Measurements from ENCODE around the gene SIN3B. TPM values are rescaled to one million over a fixed set of nuclear protein-coding genes. Genes with fewer than 3 reads are reported as not detected.

The SIN3B gene
- polyA plus RNA-seq, 1 of the 3 experiments (the other 2 are of a cell fraction): 29.7 TPM

GRCh38 chr19:16841391-16841926 lies 12.3 kb downstream of the SIN3B start:
- ChIA-PET POLR2A (no interaction called here), CTCF (interaction anchor here (1.0 to 1.2 kb wide), 2 partner anchors 48 to 158 kb away, joined by 3 read pairs; no protein-coding TSS in a partner anchor)
- Histone ChIP-seq H3K4me1 (ENCODE audit: control insufficient read depth in 1 of 2, insufficient read depth in 2 of 2, low read depth in 1 of 2, low read length in 1 of 2) (no peaks in the 10 kb centered on the region), H4K20me1 (ENCODE audit: insufficient read depth) (peaks cover 13% of the 10 kb centered on the region), H3K4me3 (ENCODE audit: low read depth in 2 of 2, low read length in 1 of 2) (no peak overlapping the region), H3K27ac (ENCODE audit: low read depth in 2 of 2, low read length in 1 of 2) (no peak overlapping the region), H3K9me2 (no peaks in the 10 kb centered on the region), H3K79me2 (ENCODE audit: insufficient read depth) (peaks cover 9% of the 10 kb centered on the region; the same call in 1 of the 2 replicates), H3K4me2 (no peak overlapping the region), H3K9ac (no peak overlapping the region), H3K27me3 (ENCODE audit: insufficient read depth) (no peaks in the 10 kb centered on the region), H3K9me3 (no peaks in the 10 kb centered on the region), H2AFZ (ENCODE audit: low read depth) (no peak overlapping the region), H3F3A (replicated peaks; ENCODE audit: insufficient read depth) (no peaks in the 10 kb centered on the region), H3K36me3 (replicated peaks in 1 of 2; ENCODE audit: control insufficient read depth in 1 of 2, insufficient read depth in 2 of 2, low read length in 1 of 2) (peaks cover 17 to 32% of the 10 kb centered on the region in 2 experiments)
- no peak for TF ChIP-seq RFX5 (IDR thresholded peaks at IDR 0.05; ENCODE audit: low read length)
- TF ChIP-seq ZBTB33 (IDR thresholded peaks at IDR 0.05; ENCODE audit: borderline replicate concordance, low read depth): no peak
- no peak for TF ChIP-seq SMC3 (IDR thresholded peaks at IDR 0.05; ENCODE audit: low read depth, low read length)
- no peak for TF ChIP-seq TEAD4 (IDR thresholded peaks at IDR 0.05; ENCODE audit: borderline replicate concordance, insufficient read depth)
- TF ChIP-seq EP300 (IDR thresholded peaks at IDR 0.05; ENCODE audit: borderline replicate concordance in 1 of 2, low read depth in 1 of 2, low read length in 1 of 2): no peak
- no peak for TF ChIP-seq RAD21 (IDR thresholded peaks at IDR 0.05; ENCODE audit: low read length)
- TF ChIP-seq GATA2 (CRISPR knock-in tag; IDR thresholded peaks at IDR 0.05): no peak
- no peak for TF ChIP-seq FOSL2 (IDR thresholded peaks at IDR 0.05; ENCODE audit: borderline replicate concordance, low read depth)
- TF ChIP-seq NRF1 (IDR thresholded peaks at IDR 0.05; ENCODE audit: low read depth, low read length): no peak
- no peak for TF ChIP-seq MAX (IDR thresholded peaks at IDR 0.05; ENCODE audit: low read depth)
- TF ChIP-seq PBX3 (IDR thresholded peaks at IDR 0.05): no peak
- no peak for TF ChIP-seq YY1 (IDR thresholded peaks at IDR 0.05; ENCODE audit: low read depth)
- no peak for TF ChIP-seq IRF3 (IDR thresholded peaks at IDR 0.05; ENCODE audit: low read depth, low read length)
- no peak for TF ChIP-seq USF2 (IDR thresholded peaks at IDR 0.05; ENCODE audit: borderline replicate concordance, low read depth, low read length)
- no peak for TF ChIP-seq ELF1 (IDR thresholded peaks at IDR 0.05)
- no peak for TF ChIP-seq FOXM1 (IDR thresholded peaks at IDR 0.05; ENCODE audit: low read depth)
- no peak for TF ChIP-seq USF1 (IDR thresholded peaks at IDR 0.05; ENCODE audit: borderline replicate concordance, low read depth)
- TF ChIP-seq POLR2AphosphoS5 (IDR thresholded peaks at IDR 0.05; ENCODE audit: low read depth, low read length): no peak
- no peak for TF ChIP-seq TCF12 (IDR thresholded peaks at IDR 0.05)
- no peak for DNase-seq
- 95% methylated on average over 15 of the region's 15 CpGs for WGBS (ENCODE audit: low lambda C conversion rate)

Data from SK-N-SH (cell line).